ENCODE measurements around the gene SH3RF3.

Gene SH3RF3

GRCh38 chr2:109202486-109202885, 73.5 kb downstream of the SH3RF3 start:
- no peak for DNase-seq (ENCODE audit: low read depth in 2 of 2)

DNA sequence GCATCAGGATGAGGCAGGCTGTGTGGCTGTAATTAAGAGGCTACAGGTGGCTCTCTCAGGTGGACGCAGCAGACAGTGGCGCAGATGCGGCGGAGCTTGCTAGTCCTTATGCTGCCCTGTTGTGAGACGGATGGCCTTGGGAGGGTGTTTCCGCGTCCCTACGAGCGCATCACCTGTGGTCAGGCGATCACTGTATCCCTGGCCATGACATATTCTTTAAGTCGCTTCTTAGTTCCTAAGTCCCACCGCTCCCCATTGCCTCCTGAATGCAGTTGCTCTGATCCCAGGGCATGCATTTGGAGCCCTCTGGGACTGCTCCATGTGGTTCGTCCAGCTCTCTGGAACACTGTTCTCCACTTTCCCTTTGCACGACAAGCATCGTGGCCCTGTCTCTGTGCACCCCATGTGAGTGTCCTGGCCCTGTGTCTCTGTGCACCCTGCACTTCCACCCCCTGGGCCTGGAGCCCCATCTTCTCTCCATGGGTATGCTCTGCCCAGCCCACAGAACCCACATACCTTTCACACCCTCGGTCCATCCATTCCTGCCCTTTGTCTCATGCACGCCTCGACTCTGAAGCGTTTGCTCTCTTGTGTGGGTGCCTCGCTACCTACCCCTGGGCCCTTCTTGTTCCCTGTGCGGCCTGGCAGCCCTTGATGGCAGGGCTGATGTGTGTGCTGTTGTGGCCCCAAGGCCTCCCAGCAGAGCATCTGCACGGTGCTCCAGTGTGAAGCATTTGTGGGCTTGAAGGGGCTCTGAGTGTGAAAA, 74.4 kb downstream of the SH3RF3 start:
- DNase-seq (ENCODE audit: low read depth in 2 of 2), result no peak

DNA sequence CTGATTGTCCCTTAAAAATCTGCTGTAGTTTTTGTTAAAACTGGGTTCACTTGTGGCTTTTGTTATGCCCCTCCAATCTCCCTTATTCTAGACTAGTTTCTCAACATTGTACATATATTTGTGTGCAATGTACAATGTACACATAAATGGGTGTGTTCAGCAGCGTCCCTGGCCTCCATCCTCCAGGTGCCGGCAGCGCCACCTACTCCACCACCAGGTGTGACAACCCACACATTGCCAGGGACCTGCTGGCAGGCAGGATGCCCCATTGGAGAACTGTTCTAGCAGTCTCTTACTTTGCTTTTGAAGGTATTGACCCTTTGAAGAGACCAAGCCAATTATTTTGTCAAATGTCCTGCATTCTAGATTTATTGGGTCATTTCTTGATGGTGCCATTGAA, 75.4 kb downstream of the SH3RF3 start:
- no peak for DNase-seq (ENCODE audit: low read depth in 2 of 2)

GRCh38 chr2:109205447-109205846, 76.4 kb downstream of the SH3RF3 start:
- DNase-seq (ENCODE audit: low read depth in 2 of 2), result no peak

- no peak for DNase-seq (ENCODE audit: low read depth in 2 of 2)
Measured at GRCh38 chr2:109206569-109207146, 77.7 kb downstream of the SH3RF3 start.

DNA sequence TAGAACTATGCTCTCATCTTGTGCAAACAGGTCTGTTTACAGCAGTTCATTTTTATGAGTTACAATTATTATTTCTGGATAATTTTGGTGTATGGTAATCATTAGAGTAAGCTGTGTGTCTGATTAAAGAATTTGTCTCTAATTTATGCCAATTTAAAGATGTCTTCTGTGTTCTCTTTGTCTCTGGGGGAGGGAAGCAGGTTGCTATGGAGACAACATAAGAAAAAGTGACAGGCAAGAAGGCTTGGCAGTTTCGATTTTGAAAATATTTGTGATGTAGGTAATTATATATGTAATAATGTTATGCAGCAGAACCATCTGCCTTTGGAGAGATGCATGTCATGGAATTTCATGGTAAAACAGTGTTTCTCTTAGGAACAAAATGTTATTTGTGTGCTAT, 78.2 kb downstream of the SH3RF3 start:
- DNase-seq (ENCODE audit: low read depth in 2 of 2), result no peak

GRCh38 chr2:109208071-109208950, 79.3 kb downstream of the SH3RF3 start:
- no peak for DNase-seq (ENCODE audit: low read depth in 2 of 2)

DNA sequence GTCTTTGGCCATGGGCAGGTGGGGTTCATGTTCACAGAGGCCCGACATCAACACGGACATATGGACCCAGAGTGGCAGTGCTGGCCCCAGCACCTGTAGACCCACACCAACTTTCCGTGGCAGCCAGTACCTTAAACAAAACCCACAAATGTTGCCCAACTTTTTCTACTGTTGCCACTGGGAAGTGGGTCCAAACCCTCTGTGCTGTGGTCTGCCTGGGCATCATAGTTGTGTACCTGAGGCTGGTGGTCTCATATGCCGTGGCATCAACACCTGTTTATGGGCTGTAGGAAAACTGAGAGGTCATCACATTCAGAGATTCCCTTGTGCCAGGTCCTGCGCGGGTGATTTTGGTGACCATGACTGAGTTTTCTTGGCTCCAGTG, 79.9 kb downstream of the SH3RF3 start:
- DNase-seq (ENCODE audit: low read depth in 2 of 2), result no peak

DNA sequence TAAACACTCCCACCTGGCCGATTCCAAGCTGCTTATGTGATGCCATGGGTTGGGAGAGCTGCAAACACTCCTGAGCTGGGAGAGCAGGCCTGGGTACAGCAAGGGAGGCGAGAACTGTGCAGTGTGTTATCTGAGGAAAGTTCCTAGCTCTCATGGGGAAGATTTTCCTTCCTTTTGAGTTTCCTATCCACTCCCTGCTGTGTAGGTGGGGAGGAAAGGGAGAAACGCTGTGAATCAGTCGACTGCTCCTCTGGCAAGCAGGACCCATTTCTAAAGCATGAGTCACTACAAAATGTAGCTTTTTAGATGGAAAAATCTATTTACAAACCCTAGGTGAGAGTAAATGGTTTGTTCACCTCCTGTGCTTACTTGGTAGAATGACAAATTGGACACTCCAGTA, 80.4 kb downstream of the SH3RF3 start:
- DNase-seq (ENCODE audit: low read depth in 2 of 2), result no peak

DNA sequence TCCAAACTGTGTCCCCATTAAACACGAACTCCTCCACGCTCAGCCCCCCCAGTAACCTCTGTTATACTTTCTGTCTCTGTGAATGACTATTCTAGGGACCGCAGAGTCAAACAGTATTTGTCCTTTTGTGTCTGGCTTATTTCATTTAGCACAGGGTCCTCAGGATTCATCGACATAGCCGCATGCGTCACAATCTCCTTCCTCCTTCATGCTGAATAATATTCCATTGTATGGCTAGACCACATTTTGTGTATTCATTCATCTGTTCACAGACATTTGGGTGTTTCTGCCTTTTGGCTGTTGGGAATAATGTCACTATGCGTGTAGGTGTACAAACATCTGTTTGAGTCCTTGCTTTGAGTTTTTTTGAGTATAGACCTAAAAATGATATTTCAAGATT, 80.9 kb downstream of the SH3RF3 start:
- no peak for DNase-seq (ENCODE audit: low read depth in 2 of 2)

DNA sequence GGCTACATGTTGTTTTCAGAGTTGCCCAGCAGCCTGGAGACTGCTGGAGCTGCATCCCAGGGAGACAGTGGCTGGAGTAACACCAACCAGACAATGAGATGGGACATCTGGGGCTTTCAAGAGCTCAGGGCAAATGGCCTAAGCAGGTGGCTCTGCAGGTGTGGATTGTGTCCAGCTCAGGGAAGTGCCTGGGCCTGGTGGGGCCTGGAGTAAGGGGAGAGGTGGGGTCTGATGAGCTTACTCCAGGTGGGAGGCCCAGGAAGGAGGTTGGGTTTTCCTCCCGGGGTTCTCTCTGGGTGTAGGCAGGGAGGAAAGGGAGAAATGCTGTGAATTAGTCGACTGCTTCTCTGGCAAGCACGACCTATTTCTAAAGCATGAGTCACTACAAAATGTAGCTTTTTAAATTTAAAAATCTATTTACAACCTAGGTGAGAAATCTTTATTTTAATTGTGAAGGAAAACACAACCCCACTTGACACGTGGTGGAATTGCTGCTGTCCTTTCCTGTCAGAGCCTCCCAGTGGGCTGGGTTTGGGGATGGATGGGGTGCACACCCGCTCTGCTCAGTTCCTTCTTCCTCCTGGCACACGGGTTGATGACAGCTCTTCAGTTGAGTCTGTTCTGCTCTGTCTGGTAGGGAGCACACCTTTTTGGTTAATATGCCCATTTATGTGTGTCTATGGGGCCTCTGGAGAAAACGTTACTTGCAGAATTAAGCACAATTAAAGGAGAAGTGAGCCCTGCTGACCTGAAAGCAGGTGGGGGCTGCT, 81.6 kb downstream of the SH3RF3 start:
- no peak for DNase-seq (ENCODE audit: low read depth in 2 of 2)

DNA sequence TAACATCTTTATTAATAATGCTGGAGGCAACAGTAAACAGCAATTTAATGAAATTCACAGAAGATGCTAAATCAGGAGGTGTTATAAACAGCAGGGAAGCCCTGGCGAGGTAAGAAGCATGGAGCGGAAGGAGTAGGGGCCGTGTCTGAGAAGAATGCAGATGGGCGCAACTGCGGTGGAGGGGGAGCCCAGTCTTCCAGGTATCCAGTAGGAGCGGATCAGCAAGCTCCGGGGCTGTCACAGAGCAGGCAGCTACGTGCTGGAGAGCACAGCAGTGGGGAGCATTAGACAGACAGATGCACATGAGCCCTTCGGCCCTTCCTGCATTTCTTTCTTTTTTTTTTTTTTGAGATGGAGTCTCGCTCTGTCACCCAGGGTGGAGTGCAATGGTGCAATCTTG, 82.3 kb downstream of the SH3RF3 start:
- DNase-seq (ENCODE audit: low read depth in 2 of 2), result no peak

DNA sequence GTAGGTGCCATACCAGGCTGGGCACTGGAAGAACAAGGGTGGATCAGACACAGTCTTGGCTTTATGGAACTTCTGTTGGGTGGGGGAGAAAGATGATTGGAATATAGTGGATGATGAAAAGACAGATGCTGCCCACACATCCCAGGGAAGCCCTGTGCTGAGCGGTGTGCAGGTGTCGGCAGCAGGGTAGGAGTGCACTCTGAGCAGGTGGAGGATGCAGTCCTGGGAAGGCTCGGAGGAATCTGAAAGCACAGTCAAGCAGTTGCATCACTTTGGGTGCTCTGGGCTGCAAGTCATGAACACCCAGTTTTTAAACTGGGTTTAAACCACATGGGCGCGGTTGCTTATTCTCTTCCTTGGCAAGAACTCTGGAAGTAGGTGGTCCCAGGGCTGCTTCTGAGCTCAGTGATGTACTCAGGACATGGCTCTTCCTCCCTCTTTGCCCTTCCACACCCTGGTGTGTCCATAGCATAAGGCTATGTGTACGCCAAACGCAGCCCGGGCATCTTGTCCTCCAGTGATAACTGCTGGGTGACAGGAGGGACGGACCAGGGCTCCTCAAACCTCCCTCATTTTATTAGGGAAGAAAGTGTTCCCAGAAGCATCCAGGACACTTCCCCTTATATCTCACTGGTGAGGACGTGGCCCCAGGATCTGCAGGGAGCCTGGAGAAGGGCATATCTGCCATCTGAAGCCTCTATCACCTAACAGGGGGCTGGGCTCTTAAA, 84.0 kb downstream of the SH3RF3 start:
- no peak for DNase-seq (ENCODE audit: low read depth in 2 of 2)

DNA sequence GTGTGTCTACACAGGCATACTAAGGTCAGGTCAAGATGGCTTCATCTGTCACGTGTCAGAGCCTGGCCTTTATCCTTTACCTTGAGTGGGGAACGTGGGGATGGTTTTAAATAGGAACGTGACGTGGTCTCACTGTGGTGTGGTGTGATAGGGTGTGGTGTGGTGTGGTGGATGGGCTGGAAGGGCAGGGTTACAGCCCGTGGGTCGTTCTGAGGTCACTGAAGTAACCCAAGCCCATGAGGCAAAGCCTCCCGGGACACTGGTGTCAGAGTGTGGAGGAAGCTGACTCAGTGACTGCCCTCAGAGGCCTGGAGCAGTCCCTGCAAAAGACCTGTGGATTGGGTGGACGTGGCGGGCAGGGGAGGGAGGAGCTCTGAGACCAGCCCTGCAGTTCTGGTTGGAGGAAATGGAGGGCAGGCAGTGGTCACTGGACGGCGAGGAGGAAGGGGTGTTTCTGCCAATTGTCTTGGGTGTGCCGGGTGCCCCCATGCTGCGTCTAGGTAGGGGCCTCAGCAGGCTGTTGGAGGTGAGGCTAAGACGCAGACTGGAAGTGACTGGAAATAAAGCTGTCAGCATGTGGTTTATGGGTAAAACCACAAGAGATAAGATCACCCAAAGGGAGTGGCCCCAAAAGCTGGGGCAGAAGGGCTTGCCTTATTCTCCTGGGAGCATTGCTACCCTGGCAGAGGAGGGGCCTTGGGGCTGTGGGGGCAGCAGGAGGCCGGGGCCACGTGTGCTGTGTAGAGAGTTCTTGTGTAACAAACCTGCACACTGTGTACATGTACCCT, 84.8 kb downstream of the SH3RF3 start:
- DNase-seq (ENCODE audit: low read depth in 2 of 2), result peak; percentile 17 to 43

DNA sequence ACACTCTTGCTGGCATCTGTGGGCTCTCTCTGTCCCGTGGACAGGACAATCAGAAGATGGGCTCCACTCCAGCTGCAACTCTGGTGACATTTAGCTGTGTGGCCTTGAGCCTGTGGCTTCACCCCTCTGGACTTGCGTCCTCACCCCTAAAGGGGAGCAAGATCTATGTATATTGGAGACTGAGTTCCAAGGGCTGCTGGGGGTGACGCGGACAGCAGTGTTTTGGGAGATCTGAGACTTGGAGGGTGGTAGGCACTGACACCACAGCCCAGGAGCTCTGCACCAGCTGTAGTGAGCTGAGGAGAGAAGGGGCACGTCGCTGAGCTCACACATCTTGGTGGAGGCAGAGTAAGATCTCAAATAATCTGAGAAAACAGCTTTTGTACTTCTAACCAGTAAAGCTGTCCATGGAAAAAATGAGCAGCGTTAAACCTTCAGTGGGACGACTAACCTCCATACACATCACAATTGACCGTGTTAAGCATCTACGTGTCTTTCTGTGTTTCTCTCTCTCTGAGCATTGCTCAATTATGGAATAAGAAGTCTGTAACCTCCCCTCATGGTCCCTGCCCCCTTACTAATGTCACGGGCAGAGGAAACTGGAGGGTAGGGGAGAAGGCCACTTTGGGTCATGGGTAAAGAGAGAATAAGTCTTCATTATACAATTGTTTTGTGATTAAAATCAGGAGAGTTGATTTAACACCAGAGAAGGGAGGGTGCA, 85.8 kb downstream of the SH3RF3 start:
- no peak for DNase-seq (ENCODE audit: low read depth in 2 of 2)

DNA sequence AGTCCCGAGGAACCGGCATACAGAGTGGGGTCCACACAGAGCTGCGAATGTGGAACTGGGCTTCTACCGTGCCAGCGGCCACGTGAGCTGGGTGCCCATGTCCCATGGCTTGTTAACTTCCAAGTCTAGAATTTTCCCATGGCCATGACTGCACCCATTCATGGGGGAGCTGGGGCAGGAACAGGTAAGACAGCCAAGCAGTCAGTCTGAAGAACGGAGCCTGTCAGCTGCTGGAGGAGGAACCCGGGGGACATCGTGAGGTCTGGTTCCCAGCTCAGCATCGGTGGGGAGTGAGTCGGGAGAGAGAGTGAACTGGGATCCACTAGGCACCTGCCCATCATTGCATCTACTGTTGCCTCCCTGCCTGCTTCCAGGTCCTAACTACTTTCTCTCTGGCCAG, 86.9 kb downstream of the SH3RF3 start:
- no peak for DNase-seq (ENCODE audit: low read depth in 2 of 2)

GRCh38 chr2:109216332-109216731, 87.3 kb downstream of the SH3RF3 start:
- no peak for DNase-seq (ENCODE audit: low read depth in 2 of 2)

DNA sequence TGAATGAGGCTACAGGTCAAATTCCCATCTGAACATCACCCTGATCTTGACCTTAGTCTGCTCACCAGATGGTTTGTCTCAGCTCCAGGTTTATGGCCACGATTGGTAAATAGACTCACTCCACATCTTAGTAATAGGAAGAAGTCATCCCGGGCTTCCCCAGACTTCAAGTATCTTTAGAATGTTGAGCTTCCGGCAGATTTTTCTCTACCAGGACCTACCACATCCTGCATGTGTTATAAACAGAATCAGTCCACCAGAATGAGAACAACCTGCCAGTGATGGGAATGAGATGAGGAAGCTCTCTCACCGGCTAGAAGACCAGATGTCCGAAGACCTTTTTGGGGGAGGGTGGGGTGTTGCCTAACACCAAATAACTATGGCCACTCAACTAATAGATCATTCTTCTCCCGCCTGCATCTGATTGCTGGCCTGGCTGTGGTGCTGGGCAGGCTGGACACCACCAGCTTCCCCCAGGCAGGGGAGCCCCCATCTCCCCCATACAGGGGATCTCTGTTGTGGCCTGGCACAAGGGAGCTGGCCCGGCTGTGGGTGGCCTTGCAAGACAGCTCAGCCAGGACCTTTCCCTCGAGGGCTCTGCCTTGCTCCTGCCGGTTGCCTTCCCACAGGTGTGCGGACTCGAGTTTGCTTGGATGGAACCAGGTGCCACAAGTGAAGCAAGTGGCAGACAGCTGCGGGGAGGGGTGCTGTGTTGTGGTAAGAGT, 88.5 kb downstream of the SH3RF3 start:
- no peak for DNase-seq (ENCODE audit: low read depth in 2 of 2)

GRCh38 chr2:109218087-109218791, 89.2 kb downstream of the SH3RF3 start:
- no peak for DNase-seq (ENCODE audit: low read depth in 2 of 2)

All from stimulated activated CD4-positive, alpha-beta T cell treated with anti-CD3 and anti-CD28 coated beads, Interleukin-12 subunit alpha, Interleukin-12 subunit beta, amount 100 ng/mL, for 24 hours (primary cell).